Heart left ventricle (tissue), 16 donors: ENCODE results near the gene XPO1. TPM values are rescaled to one million over a fixed set of nuclear protein-coding genes. Genes with fewer than 3 reads are reported as not detected.

Experiments used
- ATAC-seq, 4 donors: fragments of 200-7000 bp; cut with Tn5 transposase; one replicate each; pipeline ENCODE4 v1.9.1; 2020 to 2022; ENCODE audit warnings: moderate library complexity in 4 of 4, mild to moderate bottlenecking in 3 of 4, moderate number of reproducible peaks in 1 of 4
- DNase-seq, 5 donors: peaks; one replicate each; pipeline ENCODE4 v3.0.0-alpha.2; 2020
- H3K27ac ChIP-seq, 12 donors: fragments of 200-600 bp; sonication (generic) in 4 of 12; one replicate each; pipeline versions ENCODE4 v1.5.0 to v1.8.0; 2016 to 2022; ENCODE audit warnings: mild to moderate bottlenecking in 2 of 12
- H3K27me3 ChIP-seq, 9 donors: fragments of 200-600 bp; sonication (generic) in 2 of 9; one replicate each; pipeline versions ENCODE4 v1.5.1 to v1.8.0; 2016 to 2022; ENCODE audit warnings: mild to moderate bottlenecking in 3 of 9
- H3K36me3 ChIP-seq, 9 donors: fragments of 200-600 bp; sonication (generic) in 2 of 9; one replicate each; pipeline versions ENCODE4 v1.5.0 to v1.8.0; 2018 to 2022; ENCODE audit warnings: mild to moderate bottlenecking in 2 of 9
- H3K4me1 ChIP-seq, 12 donors: fragments of 200-600 bp; sonication (generic) in 4 of 12; one replicate each; pipeline versions ENCODE4 v1.5.0 to v1.8.0; 2016 to 2022; ENCODE audit warnings: mild to moderate bottlenecking in 3 of 12
- H3K4me3 ChIP-seq, 12 donors: fragments of 200-600 bp; sonication (generic) in 4 of 12; one replicate each; pipeline versions ENCODE4 v1.5.0 to v1.8.0; 2017 to 2022; ENCODE audit warnings: mild to moderate bottlenecking in 9 of 12, moderate library complexity in 4 of 12
- H3K9me3 ChIP-seq, 12 donors: fragments of 200-600 bp; sonication (generic) in 4 of 12; one replicate each; pipeline versions ENCODE4 v1.5.0 to v1.8.0; 2016 to 2022; ENCODE audit warnings: mild to moderate bottlenecking in 1 of 12
- POLR2A ChIP-seq, 2 donors: fragments of 450-650 bp; IDR thresholded peaks; one replicate each; pipeline ENCODE4 v1.6.1; 2017; ENCODE audit warnings: antibody characterized with exemption in 2 of 2, mild to moderate bottlenecking in 2 of 2, moderate library complexity in 2 of 2
- WGBS, 4 donors: extraction: QIAGEN DNeasy Blood & Tissue Kit in 2 of 4; methylation state at CpG; one replicate each; pipeline versions ENCODE4 v1.1.5 to v1.1.7; 2013 to 2018; 5-methylcytosine and 5-hydroxymethylcytosine counted together
- intact Hi-C, 10 donors: fragments of 100-400 bp; cut with DNase I; formaldehyde crosslinking; loops; one replicate each; pipeline versions ENCODE4 v1.11.1 to v1.14.2; 2022
- polyA plus RNA-seq, 2 donors: library from polyadenylated mRNA; stranded (reverse); fragments of 200-250 nt; gene quantifications; one replicate each; pipeline ENCODE4 v1.2.3, GENCODE V29; 2013
- total RNA-seq, 9 donors: library from RNA; depleted of rRNA in 2 of 9; stranded (reverse); fragments of >200 nt in 2 of 9; fragmentation: NEBNext Ultra II Directional in 3 of 9; extraction: Animal tissue kit (Norgen Biotek cat#: 25700) in 3 of 9; gene quantifications; one replicate each; pipeline versions ENCODE4 v1.1.0 to v1.2.4, GENCODE V29; 2016 to 2023
- TF ChIP-seq, protein P1 (sequence below), 12 donors: fragments of 200-600 bp; sonication (generic) in 4 of 12; IDR thresholded peaks; one replicate each; pipeline versions ENCODE4 v1.5.0 to v1.8.0; 2018 to 2022; ENCODE audit warnings: antibody characterized with exemption in 12 of 12, mild to moderate bottlenecking in 5 of 12
- donor health status: ischemic (EF 13 %, LVEDD 7.1; RV severe dilation, severe dysfunction).
- donor health status: healthy with polysubstance abuse.
- donor health status: DM: no; HTN: yes; CAD: no.
- donor health status: DM: no; HTN: no; CAD: no.
- donor health status: ischemic (EF 25% LVEDD 6.9; RV normal size, moderate dysfunction).
- donor health status: ischemic (EF 25% LVEDD 5.7; RV mildly dilated, moderate dysfunction).
- donor health status: healthy.
- donor health status: DM: yes; HTN: yes; CAD: no.
- donor health status: ischemic (EF 35%, LVEDD 5.7; RV mildly dilated, moderate dysfunction).
- donor health status: nonischemic (EF 11% LVEDD 7.7; RV severe dilation, severe dysfunction).
- donor health status: DM: yes; HTN: yes; CAD: no.
- donor health status: PGD.
- donor health status: ischemic (EF 29% LVEDD 5.4; RV normal size, mild dysfunction).
- donor health status: nonischemic (EF 23%, LVEDD 6.1; RV moderate dilation, normal function).

The XPO1 gene
- total and polyA plus RNA-seq, 11 donors = 31.1 to 110 (median 74.6) TPM

DNA sequence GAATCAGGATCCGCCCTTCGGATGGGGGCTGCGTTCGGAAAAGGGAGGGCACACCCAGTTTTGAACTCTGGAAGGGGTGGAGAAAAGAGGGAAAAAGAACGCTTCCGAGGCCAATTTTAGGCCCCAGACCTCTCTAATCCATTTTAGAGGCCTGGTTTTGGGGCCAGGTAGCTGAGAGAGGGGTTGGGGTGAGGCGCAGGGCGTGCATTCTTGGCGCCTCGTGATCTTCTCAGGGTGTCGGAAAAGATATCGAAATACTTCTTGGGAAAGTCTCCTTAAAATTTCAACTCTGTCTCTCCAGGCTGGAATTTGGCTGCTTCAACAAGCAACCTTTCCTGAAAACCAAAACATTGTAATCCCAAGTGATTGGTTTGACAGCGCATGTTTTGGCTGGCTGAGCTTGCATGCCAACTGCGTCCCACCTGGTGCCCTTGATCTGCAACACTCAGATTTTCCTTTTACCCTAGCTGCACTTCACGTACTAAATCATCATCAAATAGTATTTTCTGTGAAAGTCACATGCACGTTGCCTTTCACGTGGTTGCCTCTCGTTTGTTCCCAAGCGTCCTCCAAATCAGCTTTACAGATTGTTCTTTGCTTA lies 864 bp upstream of the XPO1 start:
- Histone ChIP-seq H3K9me3 (no peaks in the 10 kb centered on the region), H3K36me3 (no peaks in the 10 kb centered on the region), H3K27ac (peak overlapping the region; percentile 83 to 98 (median 93)), H3K27me3 (no peaks in the 10 kb centered on the region), H3K4me1 (peaks cover 4 to 30% (median 21%) of the 10 kb centered on the region in 12 donors), H3K4me3 (peak overlapping the region; percentile 42 to 90 (median 78))
- WGBS, 4 donors = 0 to 4% (median 3%) methylated on average over 19 of the region's 19 CpGs
- intact Hi-C loops = loop anchor here in 8 of 10 donors (1.0 to 10.0 kb wide), 17 partner anchors 67 to 315 kb away; partner anchors contain the start of genes FAM161A (in 2 of the 8) and USP34 (in 1 of the 8)
- no peak for TF ChIP-seq POLR2A (IDR thresholded peaks at IDR 0.05)
- TF ChIP-seq, protein P1, sequence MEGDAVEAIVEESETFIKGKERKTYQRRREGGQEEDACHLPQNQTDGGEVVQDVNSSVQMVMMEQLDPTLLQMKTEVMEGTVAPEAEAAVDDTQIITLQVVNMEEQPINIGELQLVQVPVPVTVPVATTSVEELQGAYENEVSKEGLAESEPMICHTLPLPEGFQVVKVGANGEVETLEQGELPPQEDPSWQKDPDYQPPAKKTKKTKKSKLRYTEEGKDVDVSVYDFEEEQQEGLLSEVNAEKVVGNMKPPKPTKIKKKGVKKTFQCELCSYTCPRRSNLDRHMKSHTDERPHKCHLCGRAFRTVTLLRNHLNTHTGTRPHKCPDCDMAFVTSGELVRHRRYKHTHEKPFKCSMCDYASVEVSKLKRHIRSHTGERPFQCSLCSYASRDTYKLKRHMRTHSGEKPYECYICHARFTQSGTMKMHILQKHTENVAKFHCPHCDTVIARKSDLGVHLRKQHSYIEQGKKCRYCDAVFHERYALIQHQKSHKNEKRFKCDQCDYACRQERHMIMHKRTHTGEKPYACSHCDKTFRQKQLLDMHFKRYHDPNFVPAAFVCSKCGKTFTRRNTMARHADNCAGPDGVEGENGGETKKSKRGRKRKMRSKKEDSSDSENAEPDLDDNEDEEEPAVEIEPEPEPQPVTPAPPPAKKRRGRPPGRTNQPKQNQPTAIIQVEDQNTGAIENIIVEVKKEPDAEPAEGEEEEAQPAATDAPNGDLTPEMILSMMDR (IDR thresholded peaks at IDR 0.05) = no peak
- ATAC-seq (no peak), DNase-seq (peak in 3 of 5 donors; percentile 10 to 37 (median 19))

DNA sequence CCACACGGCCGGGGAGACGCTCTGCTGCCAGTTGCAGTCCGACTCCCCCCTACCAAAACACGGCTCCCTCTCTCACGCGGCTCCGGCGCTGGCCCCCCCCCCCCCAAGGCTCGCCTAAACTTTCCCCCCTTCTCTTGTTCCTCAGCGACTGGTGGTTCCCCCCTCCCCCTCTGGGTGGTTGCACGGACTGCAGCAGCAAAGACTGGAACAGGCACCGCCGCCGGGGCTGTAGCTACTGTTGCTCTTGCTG lies 281 bp downstream of the XPO1 start:
- intact Hi-C loops = loop anchor here in 8 of 10 donors (1.0 to 10.0 kb wide), 20 partner anchors 66 to 316 kb away; partner anchors contain the start of genes USP34 (in 4 of the 8) and FAM161A (in 3 of the 8)
- Histone ChIP-seq H3K9me3 (no peaks in the 10 kb centered on the region), H3K4me3 (peak overlapping the region; percentile 42 to 90 (median 78)), H3K27me3 (no peaks in the 10 kb centered on the region), H3K4me1 (peaks cover 4 to 36% (median 29%) of the 10 kb centered on the region in 12 donors), H3K27ac (peak overlapping the region; percentile 83 to 98 (median 93)), H3K36me3 (no peaks in the 10 kb centered on the region)
- ATAC-seq (no peak), DNase-seq (no peak)
- WGBS, 4 donors = 0 to 2% (median 0%) methylated on average over 11 to 14 of the region's 15 CpGs
- TF ChIP-seq, protein P1 (IDR thresholded peaks at IDR 0.05) = no peak
- TF ChIP-seq POLR2A (IDR thresholded peaks at IDR 0.05) = no peak

DNA sequence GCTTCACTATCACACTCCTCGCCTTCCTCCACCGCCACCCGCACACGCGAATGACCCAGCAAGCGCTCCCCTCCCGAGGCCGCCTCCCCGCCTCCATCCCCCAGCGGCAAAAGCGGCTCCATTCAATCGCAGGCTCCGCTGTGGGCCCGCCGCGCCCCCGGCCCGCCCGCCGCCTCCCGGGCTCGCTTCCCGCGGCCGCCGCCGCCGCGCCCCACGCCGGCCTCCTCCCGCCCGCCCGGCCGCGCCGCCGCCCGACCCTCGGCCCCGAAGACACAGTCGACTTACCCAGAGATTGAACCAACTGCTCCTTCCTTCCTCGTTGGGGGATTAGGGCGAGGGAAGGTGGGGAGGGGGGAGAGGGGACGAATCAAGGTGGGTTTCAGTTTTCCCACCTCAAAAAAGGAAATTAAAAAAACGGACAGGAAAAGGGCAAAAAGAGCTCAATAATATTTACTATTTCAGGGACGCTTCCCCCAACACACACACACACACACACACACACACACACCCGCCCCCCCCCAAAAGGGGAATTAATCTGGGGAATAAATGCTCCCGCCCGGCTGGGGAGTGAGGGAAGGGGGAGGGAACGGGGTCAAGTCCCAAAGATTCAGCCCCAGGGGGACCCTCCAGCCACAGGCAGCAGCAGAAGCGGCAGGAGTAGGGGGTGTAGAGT lies 743 bp downstream of the XPO1 start:
- Histone ChIP-seq H3K4me1 (peaks cover 4 to 40% (median 31%) of the 10 kb centered on the region in 12 donors), H3K27ac (peak overlapping the region; percentile 83 to 98 (median 93)), H3K36me3 (peaks cover 0 to 3% (median 0%) of the 10 kb centered on the region in 9 donors), H3K4me3 (peak overlapping the region; percentile 60 to 90 (median 78)), H3K27me3 (no peaks in the 10 kb centered on the region), H3K9me3 (no peaks in the 10 kb centered on the region)
- DNase-seq (peak in 4 of 5 donors; percentile 50 to 61 (median 58)), ATAC-seq (no peak)
- 0 to 2% (median 1%) methylated on average over 37 to 52 of the region's 52 CpGs for WGBS, 4 donors
- TF ChIP-seq, protein P1 (IDR thresholded peaks at IDR 0.05) = no peak
- TF ChIP-seq POLR2A (IDR thresholded peaks at IDR 0.05) = no peak
- intact Hi-C loops = loop anchor here in 8 of 10 donors (1.0 to 10.0 kb wide), 17 partner anchors 65 to 317 kb away; partner anchors contain the start of genes USP34 (in 4 of the 8) and FAM161A (in 2 of the 8)
